ENCODE measurements around the gene TACC2. TPM values are rescaled to one million over a fixed set of nuclear protein-coding genes. Genes with fewer than 3 reads are reported as not detected.
A peak's percentile ranks its signal among the peaks of the same experiment; 100 is the strongest.

Gene TACC2
- total RNA-seq, 1 experiment from 2014 or later: 89.0 TPM

- Mint-ChIP-seq H3K36me3 (ENCODE audit: insufficient read depth, unreplicated experiment) (peaks cover 90% of the 10 kb centered on the region), H3K27me3 (ENCODE audit: insufficient read depth, unreplicated experiment) (no peaks in the 10 kb centered on the region), H3K27ac (ENCODE audit: low read depth, unreplicated experiment) (peak overlapping the region; percentile 74), H3K4me1 (ENCODE audit: insufficient read depth, unreplicated experiment) (peaks cover 31% of the 10 kb centered on the region), H3K4me3 (ENCODE audit: unreplicated experiment) (no peak overlapping the region), H3K9me3 (ENCODE audit: unreplicated experiment) (no peaks in the 10 kb centered on the region)
- no peak for DNase-seq (ENCODE audit: unreplicated experiment)
- BruUV-seq (replicated peaks): no TSS peak
- CTCF ChIA-PET: interaction anchor here (0.8 to 1.6 kb wide), 5 partner anchors 12 to 139 kb away, joined by 3 to 8 read pairs (median 4); no protein-coding TSS in a partner anchor
- TF ChIP-seq CTCF (IDR thresholded peaks at IDR 0.05; ENCODE audit: unreplicated experiment): no peak
- intact Hi-C loops (cut with micrococcal nuclease): loop anchor here (10.0 kb wide), 1 partner anchor 125 kb away; no protein-coding TSS in a partner anchor
- POLR2A ChIA-PET: interaction anchor here (0.6 to 5.1 kb wide), 10 partner anchors 8 to 212 kb away, joined by 3 to 49 read pairs (median 4); partner anchors contain the start of gene ATE1
Observed at GRCh38 chr10:122139627-122140170, 150.7 kb downstream of the TACC2 start.

- Mint-ChIP-seq H3K27ac (ENCODE audit: low read depth, unreplicated experiment) (peak overlapping the region; percentile 74), H3K27me3 (ENCODE audit: insufficient read depth, unreplicated experiment) (no peaks in the 10 kb centered on the region), H3K4me1 (ENCODE audit: insufficient read depth, unreplicated experiment) (peaks cover 31% of the 10 kb centered on the region), H3K36me3 (ENCODE audit: insufficient read depth, unreplicated experiment) (peaks cover 90% of the 10 kb centered on the region), H3K9me3 (ENCODE audit: unreplicated experiment) (peaks cover 5% of the 10 kb centered on the region), H3K4me3 (ENCODE audit: unreplicated experiment) (peak overlapping the region; percentile 46)
- peak; percentile 90 for DNase-seq (ENCODE audit: unreplicated experiment)
- no TSS peak for BruUV-seq (replicated peaks)
- CTCF ChIA-PET: interaction anchor here (0.5 to 1.6 kb wide), 6 partner anchors 13 to 1647 kb away, joined by 3 to 8 read pairs (median 4); no protein-coding TSS in a partner anchor
- TF ChIP-seq CTCF (IDR thresholded peaks at IDR 0.05; ENCODE audit: unreplicated experiment): no peak
- intact Hi-C loops (cut with micrococcal nuclease): loop anchor here (10.0 kb wide), 1 partner anchor 124 kb away; no protein-coding TSS in a partner anchor
- POLR2A ChIA-PET: interaction anchor here (0.6 to 5.1 kb wide), 13 partner anchors 7 to 213 kb away, joined by 3 to 49 read pairs (median 5); partner anchors contain the start of gene ATE1
Observed at GRCh38 chr10:122140461-122140902, 151.5 kb downstream of the TACC2 start.

GRCh38 chr10:122140941-122141623 lies 152.1 kb downstream of the TACC2 start:
- peak; percentile 98 for DNase-seq (ENCODE audit: unreplicated experiment)
- H3K4me1 Mint-ChIP-seq (ENCODE audit: insufficient read depth, unreplicated experiment): peaks cover 31% of the 10 kb centered on the region
- peak overlapping the region; percentile 74 for H3K27ac Mint-ChIP-seq (ENCODE audit: low read depth, unreplicated experiment)
- peaks cover 6% of the 10 kb centered on the region for H3K9me3 Mint-ChIP-seq (ENCODE audit: unreplicated experiment)
- no peak for TF ChIP-seq CTCF (IDR thresholded peaks at IDR 0.05; ENCODE audit: unreplicated experiment)
- no peaks in the 10 kb centered on the region for H3K27me3 Mint-ChIP-seq (ENCODE audit: insufficient read depth, unreplicated experiment)
- intact Hi-C loops (cut with micrococcal nuclease): loop anchor here (1.0 to 10.0 kb wide), 3 partner anchors 28 to 124 kb away; no protein-coding TSS in a partner anchor
- BruUV-seq (replicated peaks): no TSS peak
- POLR2A ChIA-PET: interaction anchor here (0.7 to 5.1 kb wide), 14 partner anchors 8 to 213 kb away, joined by 3 to 49 read pairs (median 4); partner anchors contain the start of gene ATE1
- peak overlapping the region; percentile 46 for H3K4me3 Mint-ChIP-seq (ENCODE audit: unreplicated experiment)
- peaks cover 92% of the 10 kb centered on the region for H3K36me3 Mint-ChIP-seq (ENCODE audit: insufficient read depth, unreplicated experiment)
- CTCF ChIA-PET: interaction anchor here (0.6 to 1.6 kb wide), 5 partner anchors 22 to 321 kb away, joined by 3 to 8 read pairs (median 3); no protein-coding TSS in a partner anchor

Measured in MCF 10A (cell line).